ENCODE results near the gene ACTBL2. TPM values are rescaled to one million over a fixed set of nuclear protein-coding genes. Genes with fewer than 3 reads are reported as not detected.
"Not testable (repeated sequence)": the region's sequence is repeated elsewhere in the genome, so short reads cannot be mapped to it uniquely, and the experiment has no call there.

ACTBL2 gene
- total RNA-seq, 1 donor from 2014 or later = not detected

- no peak for TF ChIP-seq CTCF (IDR thresholded peaks at IDR 0.05; ENCODE audit: partially characterized antibody, unreplicated experiment)
- H3K27ac Mint-ChIP-seq (ENCODE audit: unreplicated experiment) = no peak overlapping the region
- peaks cover 2% of the 10 kb centered on the region for H3K27me3 Mint-ChIP-seq (ENCODE audit: unreplicated experiment)
- H3K4me1 Mint-ChIP-seq (ENCODE audit: low read depth, unreplicated experiment) = peaks cover 5% of the 10 kb centered on the region
- H3K9me3 Mint-ChIP-seq (ENCODE audit: unreplicated experiment) = peaks cover 2% of the 10 kb centered on the region
- no peak overlapping the region for H3K4me3 Mint-ChIP-seq (ENCODE audit: unreplicated experiment)
- no peak for DNase-seq
- no peaks in the 10 kb centered on the region for H3K36me3 Mint-ChIP-seq (ENCODE audit: unreplicated experiment)
Observed at GRCh38 chr5:57478826-57479225, 3.8 kb downstream of the ACTBL2 start.

- TF ChIP-seq CTCF (IDR thresholded peaks at IDR 0.05; ENCODE audit: partially characterized antibody, unreplicated experiment) = no peak
- no peak overlapping the region for H3K4me3 Mint-ChIP-seq (ENCODE audit: unreplicated experiment)
- H3K36me3 Mint-ChIP-seq (ENCODE audit: unreplicated experiment) = no peaks in the 10 kb centered on the region
- peaks cover 2% of the 10 kb centered on the region for H3K9me3 Mint-ChIP-seq (ENCODE audit: unreplicated experiment)
- H3K4me1 Mint-ChIP-seq (ENCODE audit: low read depth, unreplicated experiment) = peaks cover 5% of the 10 kb centered on the region
- H3K27ac Mint-ChIP-seq (ENCODE audit: unreplicated experiment) = no peak overlapping the region
- DNase-seq = no peak
- H3K27me3 Mint-ChIP-seq (ENCODE audit: unreplicated experiment) = peaks cover 2% of the 10 kb centered on the region
Observed at GRCh38 chr5:57476601-57477056, 6.0 kb downstream of the ACTBL2 start.

- no peak overlapping the region for H3K27ac Mint-ChIP-seq (ENCODE audit: unreplicated experiment)
- no peaks in the 10 kb centered on the region for H3K4me1 Mint-ChIP-seq (ENCODE audit: low read depth, unreplicated experiment)
- no peaks in the 10 kb centered on the region for H3K36me3 Mint-ChIP-seq (ENCODE audit: unreplicated experiment)
- no peak for DNase-seq
- peaks cover 1% of the 10 kb centered on the region for H3K27me3 Mint-ChIP-seq (ENCODE audit: unreplicated experiment)
- no peak overlapping the region for H3K4me3 Mint-ChIP-seq (ENCODE audit: unreplicated experiment)
- TF ChIP-seq CTCF (IDR thresholded peaks at IDR 0.05; ENCODE audit: partially characterized antibody, unreplicated experiment) = no peak
- peaks cover 1% of the 10 kb centered on the region for H3K9me3 Mint-ChIP-seq (ENCODE audit: unreplicated experiment)
Observed at GRCh38 chr5:57470339-57470738, 12.3 kb downstream of the ACTBL2 start.

- no peak overlapping the region for H3K4me3 Mint-ChIP-seq (ENCODE audit: unreplicated experiment)
- H3K27me3 Mint-ChIP-seq (ENCODE audit: unreplicated experiment) = peaks cover 1% of the 10 kb centered on the region
- TF ChIP-seq CTCF (IDR thresholded peaks at IDR 0.05; ENCODE audit: partially characterized antibody, unreplicated experiment) = no peak
- H3K4me1 Mint-ChIP-seq (ENCODE audit: low read depth, unreplicated experiment) = no peaks in the 10 kb centered on the region
- H3K27ac Mint-ChIP-seq (ENCODE audit: unreplicated experiment) = no peak overlapping the region
- no peaks in the 10 kb centered on the region for H3K36me3 Mint-ChIP-seq (ENCODE audit: unreplicated experiment)
- DNase-seq = no peak
- H3K9me3 Mint-ChIP-seq (ENCODE audit: unreplicated experiment) = peaks cover 1% of the 10 kb centered on the region
Observed at GRCh38 chr5:57468481-57469163, 14.0 kb downstream of the ACTBL2 start.

GRCh38 chr5:57466544-57466943, 16.1 kb downstream of the ACTBL2 start:
- DNase-seq = no peak
- Mint-ChIP-seq H3K27ac (ENCODE audit: unreplicated experiment) (no peak overlapping the region), H3K27me3 (ENCODE audit: unreplicated experiment) (peaks cover 1% of the 10 kb centered on the region), H3K9me3 (ENCODE audit: unreplicated experiment) (peaks cover 1% of the 10 kb centered on the region), H3K4me1 (ENCODE audit: low read depth, unreplicated experiment) (no peaks in the 10 kb centered on the region), H3K36me3 (ENCODE audit: unreplicated experiment) (no peaks in the 10 kb centered on the region), H3K4me3 (ENCODE audit: unreplicated experiment) (no peak overlapping the region)
- TF ChIP-seq CTCF (IDR thresholded peaks at IDR 0.05; ENCODE audit: partially characterized antibody, unreplicated experiment) = no peak

- H3K27ac Mint-ChIP-seq (ENCODE audit: unreplicated experiment); DNase-seq; H3K27me3 Mint-ChIP-seq (ENCODE audit: unreplicated experiment); H3K4me1 Mint-ChIP-seq (ENCODE audit: low read depth, unreplicated experiment); H3K36me3 Mint-ChIP-seq (ENCODE audit: unreplicated experiment); H3K9me3 Mint-ChIP-seq (ENCODE audit: unreplicated experiment); H3K4me3 Mint-ChIP-seq (ENCODE audit: unreplicated experiment): not testable (repeated sequence)
Observed at GRCh38 chr5:57460056-57460455, 22.6 kb downstream of the ACTBL2 start.

All from glutamatergic neuron (in vitro differentiated cells).